Hindlimb muscle (tissue), 1 donor: ENCODE data around the gene HOXC13. TPM values are rescaled to one million over a fixed set of nuclear protein-coding genes. Genes with fewer than 3 reads are reported as not detected.

Experiments used
- DNase-seq: peaks from one replicate; pipeline ENCODE4 v3.0.0-alpha.2; 2013
- polyA plus RNA-seq: library from polyadenylated mRNA; unstranded; fragments of 120-200 nt; gene quantifications from one replicate; pipeline ENCODE4 v1.2.1, GENCODE V29; 2013; ENCODE audit not compliant: insufficient read length

HOXC13 gene
- polyA plus RNA-seq, 1 donor: 0.10 TPM

GRCh38 chr12:53971129-53971528, 32.5 kb downstream of the HOXC13 start:
- no peak for DNase-seq

- DNase-seq: no peak
Observed at GRCh38 chr12:53971686-53972085, 33.1 kb downstream of the HOXC13 start.

- no peak for DNase-seq
Observed at GRCh38 chr12:53972152-53972702, 33.6 kb downstream of the HOXC13 start.

- DNase-seq: no peak
Observed at GRCh38 chr12:53972722-53973235, 34.1 kb downstream of the HOXC13 start, which contains the start of gene HOXC11. Gene HOXC11, plus strand, starts transcription at chr12:53973126. Its CDS starts 116 bp downstream, at chr12:53973242.

GRCh38 chr12:53973236-53974042, 34.8 kb downstream of the HOXC13 start:
- peak; percentile 66 for DNase-seq

GRCh38 chr12:53974084-53975063, 35.7 kb downstream of the HOXC13 start, which contains the start of gene HOTAIR:
Gene HOTAIR, minus strand, starts transcription at chr12:53974954.
- DNase-seq: peak; percentile 80

- peak; percentile 42 for DNase-seq
Observed at GRCh38 chr12:53975064-53975471, 36.4 kb downstream of the HOXC13 start.

- DNase-seq: peak; percentile 30
Observed at GRCh38 chr12:53975479-53976152, 37.0 kb downstream of the HOXC13 start.

GRCh38 chr12:53976172-53976822, 37.7 kb downstream of the HOXC13 start:
- peak; percentile 76 for DNase-seq

- DNase-seq: no peak
Observed at GRCh38 chr12:53976823-53977595, 38.4 kb downstream of the HOXC13 start.

- DNase-seq: no peak
Observed at GRCh38 chr12:53977596-53978445, 39.2 kb downstream of the HOXC13 start.

GRCh38 chr12:53978477-53979356, 40.1 kb downstream of the HOXC13 start:
- DNase-seq: no peak

- DNase-seq: no peak
Observed at GRCh38 chr12:53980104-53980801, 41.6 kb downstream of the HOXC13 start.

- DNase-seq: no peak
Observed at GRCh38 chr12:53980802-53981496, 42.3 kb downstream of the HOXC13 start.

- no peak for DNase-seq
Observed at GRCh38 chr12:53981634-53982565, 43.3 kb downstream of the HOXC13 start.
